ENCODE measurements around the gene SYNDIG1.

Gene SYNDIG1

GRCh38 chr20:24634855-24635254 is 165.4 kb downstream of the SYNDIG1 start:
- H3K23ac ChIP-seq (ENCODE audit: low read length): no peak overlapping the region
- peak overlapping the region; percentile 83 for H3K18ac ChIP-seq (ENCODE audit: low read length)
- no peak overlapping the region for H3K4me2 ChIP-seq (ENCODE audit: low read length)
- no peaks in the 10 kb centered on the region for H3K79me1 ChIP-seq (ENCODE audit: low read length)
- H2BK15ac ChIP-seq (replicated peaks; ENCODE audit: low read depth): no peak overlapping the region
- no peaks in the 10 kb centered on the region for H3K79me2 ChIP-seq (ENCODE audit: control insufficient read depth, insufficient read depth, low read length)
- peak; percentile 66 for DNase-seq
- no peak overlapping the region for H3K4me3 ChIP-seq (ENCODE audit: low read length)
- H3K4ac ChIP-seq (ENCODE audit: low read depth, low read length): no peak overlapping the region
- H3K36me3 ChIP-seq (ENCODE audit: control insufficient read depth, insufficient read depth, low read length): no peaks in the 10 kb centered on the region
- H3K27me3 ChIP-seq (ENCODE audit: insufficient read depth, low read length, poor library complexity): no peaks in the 10 kb centered on the region
- no peak overlapping the region for H3K56ac ChIP-seq (ENCODE audit: low read length)
- H2BK5ac ChIP-seq (ENCODE audit: low read length): no peak overlapping the region
- H3K4me1 ChIP-seq (ENCODE audit: control insufficient read depth, low read depth, low read length): no peaks in the 10 kb centered on the region
- H2BK120ac ChIP-seq (ENCODE audit: low read depth, low read length): no peak overlapping the region
- no peak overlapping the region for H2AK5ac ChIP-seq (ENCODE audit: low read length)
- H4K5ac ChIP-seq (ENCODE audit: low read length): no peak overlapping the region
- H3K27ac ChIP-seq (ENCODE audit: low read depth, low read length): no peak overlapping the region
- no peak overlapping the region for H4K8ac ChIP-seq (ENCODE audit: low read depth, low read length)
- H3K9ac ChIP-seq (ENCODE audit: low read length): no peak overlapping the region
- no CpG with 5 or more reads among the region's 9 CpGs for WGBS (ENCODE audit: extremely low coverage, insufficient coverage, low lambda C conversion rate)

GRCh38 chr20:24636626-24637025 is 167.2 kb downstream of the SYNDIG1 start:
- no peaks in the 10 kb centered on the region for H3K27me3 ChIP-seq (ENCODE audit: insufficient read depth, low read length, poor library complexity)

GRCh38 chr20:24637087-24637486 is 167.7 kb downstream of the SYNDIG1 start:
- Histone ChIP-seq H4K8ac (ENCODE audit: low read depth, low read length) (no peak overlapping the region), H3K36me3 (ENCODE audit: control insufficient read depth, insufficient read depth, low read length) (no peaks in the 10 kb centered on the region), H3K4me3 (ENCODE audit: low read length) (no peak overlapping the region), H3K18ac (ENCODE audit: low read length) (no peak overlapping the region), H3K4ac (ENCODE audit: low read depth, low read length) (no peak overlapping the region), H3K4me1 (ENCODE audit: control insufficient read depth, low read depth, low read length) (no peaks in the 10 kb centered on the region), H2BK5ac (ENCODE audit: low read length) (no peak overlapping the region), H3K56ac (ENCODE audit: low read length) (no peak overlapping the region), H3K79me1 (ENCODE audit: low read length) (no peaks in the 10 kb centered on the region), H3K23ac (ENCODE audit: low read length) (no peak overlapping the region), H3K4me2 (ENCODE audit: low read length) (no peak overlapping the region), H4K5ac (ENCODE audit: low read length) (no peak overlapping the region), H3K9ac (ENCODE audit: low read length) (no peak overlapping the region), H2BK120ac (ENCODE audit: low read depth, low read length) (no peak overlapping the region), H2AK5ac (ENCODE audit: low read length) (no peak overlapping the region), H3K27me3 (ENCODE audit: insufficient read depth, low read length, poor library complexity) (no peaks in the 10 kb centered on the region), H3K79me2 (ENCODE audit: control insufficient read depth, insufficient read depth, low read length) (no peaks in the 10 kb centered on the region), H3K27ac (ENCODE audit: low read depth, low read length) (no peak overlapping the region), H2BK15ac (replicated peaks; ENCODE audit: low read depth) (no peak overlapping the region)
- WGBS (ENCODE audit: extremely low coverage, insufficient coverage, low lambda C conversion rate): no CpG with 5 or more reads among the region's 4 CpGs
- no peak for DNase-seq

More at GRCh38 chr20:24636626-24637025, 167.2 kb downstream of the SYNDIG1 start:
- no peak overlapping the region for H4K8ac ChIP-seq (ENCODE audit: low read depth, low read length)
- no peaks in the 10 kb centered on the region for H3K36me3 ChIP-seq (ENCODE audit: control insufficient read depth, insufficient read depth, low read length)
- no peaks in the 10 kb centered on the region for H3K4me1 ChIP-seq (ENCODE audit: control insufficient read depth, low read depth, low read length)
- no peak overlapping the region for H3K23ac ChIP-seq (ENCODE audit: low read length)
- no peak overlapping the region for H2BK15ac ChIP-seq (replicated peaks; ENCODE audit: low read depth)
- no peak overlapping the region for H3K56ac ChIP-seq (ENCODE audit: low read length)
- H2BK5ac ChIP-seq (ENCODE audit: low read length): no peak overlapping the region
- no peaks in the 10 kb centered on the region for H3K79me2 ChIP-seq (ENCODE audit: control insufficient read depth, insufficient read depth, low read length)
- H3K4me2 ChIP-seq (ENCODE audit: low read length): no peak overlapping the region
- H2AK5ac ChIP-seq (ENCODE audit: low read length): no peak overlapping the region
- H3K9ac ChIP-seq (ENCODE audit: low read length): no peak overlapping the region
- H3K27ac ChIP-seq (ENCODE audit: low read depth, low read length): no peak overlapping the region
- no peaks in the 10 kb centered on the region for H3K79me1 ChIP-seq (ENCODE audit: low read length)
- H3K4ac ChIP-seq (ENCODE audit: low read depth, low read length): no peak overlapping the region
- H4K5ac ChIP-seq (ENCODE audit: low read length): no peak overlapping the region
- no CpG with 5 or more reads among the region's 2 CpGs for WGBS (ENCODE audit: extremely low coverage, insufficient coverage, low lambda C conversion rate)
- no peak overlapping the region for H3K4me3 ChIP-seq (ENCODE audit: low read length)
- no peak overlapping the region for H2BK120ac ChIP-seq (ENCODE audit: low read depth, low read length)
- H3K18ac ChIP-seq (ENCODE audit: low read length): no peak overlapping the region
- no peak for DNase-seq

- no CpG with 5 or more reads among the region's 6 CpGs for WGBS (ENCODE audit: extremely low coverage, insufficient coverage, low lambda C conversion rate)
These were observed 168.5 kb downstream of the SYNDIG1 start for GRCh38 chr20:24637941-24638340.

GRCh38 chr20:24638591-24639548 is 169.4 kb downstream of the SYNDIG1 start:
- Histone ChIP-seq H4K8ac (ENCODE audit: low read depth, low read length) (no peak overlapping the region), H3K27ac (ENCODE audit: low read depth, low read length) (no peak overlapping the region), H3K18ac (ENCODE audit: low read length) (no peak overlapping the region), H4K5ac (ENCODE audit: low read length) (no peak overlapping the region), H3K4me1 (ENCODE audit: control insufficient read depth, low read depth, low read length) (no peaks in the 10 kb centered on the region), H3K4me3 (ENCODE audit: low read length) (no peak overlapping the region), H3K56ac (ENCODE audit: low read length) (no peak overlapping the region), H2BK120ac (ENCODE audit: low read depth, low read length) (no peak overlapping the region), H2AK5ac (ENCODE audit: low read length) (no peak overlapping the region), H2BK5ac (ENCODE audit: low read length) (no peak overlapping the region), H3K79me1 (ENCODE audit: low read length) (no peaks in the 10 kb centered on the region), H3K4ac (ENCODE audit: low read depth, low read length) (no peak overlapping the region), H2BK15ac (replicated peaks; ENCODE audit: low read depth) (no peak overlapping the region), H3K9ac (ENCODE audit: low read length) (no peak overlapping the region), H3K23ac (ENCODE audit: low read length) (no peak overlapping the region), H3K27me3 (ENCODE audit: insufficient read depth, low read length, poor library complexity) (no peaks in the 10 kb centered on the region), H3K4me2 (ENCODE audit: low read length) (no peak overlapping the region), H3K79me2 (ENCODE audit: control insufficient read depth, insufficient read depth, low read length) (no peaks in the 10 kb centered on the region), H3K36me3 (ENCODE audit: control insufficient read depth, insufficient read depth, low read length) (no peaks in the 10 kb centered on the region)
- no CpG with 5 or more reads among the region's 12 CpGs for WGBS (ENCODE audit: extremely low coverage, insufficient coverage, low lambda C conversion rate)
- DNase-seq: no peak

More at GRCh38 chr20:24637941-24638340, 168.5 kb downstream of the SYNDIG1 start:
- Histone ChIP-seq H3K4me2 (ENCODE audit: low read length) (no peak overlapping the region), H3K27me3 (ENCODE audit: insufficient read depth, low read length, poor library complexity) (no peaks in the 10 kb centered on the region), H3K27ac (ENCODE audit: low read depth, low read length) (no peak overlapping the region), H2BK15ac (replicated peaks; ENCODE audit: low read depth) (no peak overlapping the region), H2BK5ac (ENCODE audit: low read length) (no peak overlapping the region), H2AK5ac (ENCODE audit: low read length) (no peak overlapping the region), H3K4me3 (ENCODE audit: low read length) (no peak overlapping the region), H3K23ac (ENCODE audit: low read length) (no peak overlapping the region), H3K9ac (ENCODE audit: low read length) (no peak overlapping the region), H3K56ac (ENCODE audit: low read length) (no peak overlapping the region), H3K36me3 (ENCODE audit: control insufficient read depth, insufficient read depth, low read length) (no peaks in the 10 kb centered on the region), H3K4ac (ENCODE audit: low read depth, low read length) (no peak overlapping the region), H3K79me2 (ENCODE audit: control insufficient read depth, insufficient read depth, low read length) (no peaks in the 10 kb centered on the region), H3K18ac (ENCODE audit: low read length) (no peak overlapping the region), H2BK120ac (ENCODE audit: low read depth, low read length) (no peak overlapping the region), H3K4me1 (ENCODE audit: control insufficient read depth, low read depth, low read length) (no peaks in the 10 kb centered on the region), H4K8ac (ENCODE audit: low read depth, low read length) (no peak overlapping the region), H4K5ac (ENCODE audit: low read length) (no peak overlapping the region), H3K79me1 (ENCODE audit: low read length) (no peaks in the 10 kb centered on the region)
- DNase-seq: no peak

Data from mesendoderm (in vitro differentiated cells).